IPS-18c (cell line): ENCODE data around the gene DLGAP1.

Experiments used
- H3K4me3 ChIP-seq: 2 replicates; pipeline ENCODE4 v1.7.0; 2013; ENCODE audit warnings: low read depth, mild to moderate bottlenecking, low read length, moderate library complexity; ENCODE audit not compliant: insufficient read depth
- H3K9me3 ChIP-seq: one replicate; pipeline ENCODE4 v1.6.1; 2013; ENCODE audit warnings: mild to moderate bottlenecking, low read length, moderate library complexity; ENCODE audit not compliant: control insufficient read depth, insufficient read depth

Gene DLGAP1

DNA sequence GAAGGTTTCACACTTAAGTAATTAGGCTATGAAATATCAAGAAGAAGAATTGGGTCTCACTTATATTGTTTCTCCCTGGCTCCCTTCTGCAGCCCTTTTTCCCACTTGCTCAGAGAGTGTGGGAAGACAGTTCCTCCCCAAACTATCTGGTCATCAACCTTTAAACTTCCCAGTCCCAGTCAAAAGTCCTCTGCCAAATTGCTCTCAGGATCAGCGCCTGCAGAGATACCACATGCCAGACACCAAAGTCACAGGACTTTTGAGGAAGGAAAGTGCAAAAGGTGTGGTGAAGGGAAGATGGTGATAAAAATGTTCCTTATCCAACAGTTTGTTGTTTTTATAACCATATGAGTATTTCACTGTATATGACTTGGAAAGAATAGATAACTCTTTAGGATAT lies 51.3 kb downstream of the DLGAP1 start:
- Histone ChIP-seq H3K4me3 (no peak overlapping the region), H3K9me3 (no peaks in the 10 kb centered on the region)

- H3K4me3 ChIP-seq, result no peak overlapping the region
- no peaks in the 10 kb centered on the region for H3K9me3 ChIP-seq
Measured at GRCh38 chr18:4400911-4401310, 54.2 kb downstream of the DLGAP1 start.

GRCh38 chr18:4399929-4400328 lies 55.2 kb downstream of the DLGAP1 start:
- H3K4me3 ChIP-seq, result no peak overlapping the region
- H3K9me3 ChIP-seq, result no peaks in the 10 kb centered on the region

- Histone ChIP-seq H3K9me3 (no peaks in the 10 kb centered on the region), H3K4me3 (no peak overlapping the region)
Measured at GRCh38 chr18:4394700-4395099, 60.4 kb downstream of the DLGAP1 start.

GRCh38 chr18:4391859-4392258 lies 63.2 kb downstream of the DLGAP1 start:
- Histone ChIP-seq H3K4me3 (no peak overlapping the region), H3K9me3 (no peaks in the 10 kb centered on the region)

DNA sequence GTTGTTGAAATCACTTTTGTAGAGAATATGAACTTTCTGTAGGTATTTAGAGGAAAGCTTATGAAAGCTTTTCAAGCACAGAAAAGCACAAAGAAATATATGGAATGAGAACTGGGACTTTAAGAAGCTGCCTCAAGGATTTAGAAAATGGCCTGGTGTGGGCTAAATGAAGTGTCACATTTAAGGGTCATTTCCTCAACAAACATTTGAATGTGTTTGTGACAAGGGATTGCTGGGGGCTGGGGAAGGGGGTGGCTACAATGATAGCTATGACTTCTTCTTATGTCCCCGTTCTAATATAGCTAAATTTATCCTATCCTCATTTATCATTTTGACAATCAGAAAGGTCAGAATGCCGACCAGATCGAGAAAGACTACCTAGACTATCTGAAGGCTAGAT lies 69.2 kb downstream of the DLGAP1 start:
- H3K9me3 ChIP-seq, result no peaks in the 10 kb centered on the region
- H3K4me3 ChIP-seq, result no peak overlapping the region

- Histone ChIP-seq H3K9me3 (no peaks in the 10 kb centered on the region), H3K4me3 (no peak overlapping the region)
Measured at GRCh38 chr18:4384932-4385331, 70.2 kb downstream of the DLGAP1 start.

GRCh38 chr18:4374564-4374963 lies 80.5 kb downstream of the DLGAP1 start:
- H3K4me3 ChIP-seq, result no peak overlapping the region
- H3K9me3 ChIP-seq, result no peaks in the 10 kb centered on the region

GRCh38 chr18:4369705-4370104 lies 85.4 kb downstream of the DLGAP1 start:
- Histone ChIP-seq H3K9me3 (no peaks in the 10 kb centered on the region), H3K4me3 (no peak overlapping the region)

- no peak overlapping the region for H3K4me3 ChIP-seq
- H3K9me3 ChIP-seq, result no peaks in the 10 kb centered on the region
Measured at GRCh38 chr18:4360221-4360715, 94.8 kb downstream of the DLGAP1 start.

DNA sequence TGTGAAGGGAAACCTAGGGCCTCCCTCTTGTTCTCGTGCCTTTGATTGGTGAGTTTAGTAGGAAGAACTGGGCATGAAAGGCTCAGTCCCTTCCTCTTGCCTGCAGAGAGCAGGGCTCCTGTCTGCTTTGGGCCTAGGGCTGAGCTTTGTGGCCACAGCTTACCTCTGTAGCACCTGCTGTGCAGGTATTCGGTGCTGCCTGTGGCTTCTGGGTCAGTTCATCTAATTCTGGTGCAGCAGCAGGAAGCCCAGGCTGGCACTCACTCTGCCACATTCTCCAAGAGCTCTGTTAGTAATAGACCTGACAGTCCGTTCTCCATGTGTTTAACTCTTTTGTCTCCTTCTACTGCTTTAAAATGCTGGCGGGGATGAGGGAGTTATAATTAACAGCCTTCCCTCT lies 96.5 kb downstream of the DLGAP1 start:
- Histone ChIP-seq H3K9me3 (no peaks in the 10 kb centered on the region), H3K4me3 (no peak overlapping the region)

DNA sequence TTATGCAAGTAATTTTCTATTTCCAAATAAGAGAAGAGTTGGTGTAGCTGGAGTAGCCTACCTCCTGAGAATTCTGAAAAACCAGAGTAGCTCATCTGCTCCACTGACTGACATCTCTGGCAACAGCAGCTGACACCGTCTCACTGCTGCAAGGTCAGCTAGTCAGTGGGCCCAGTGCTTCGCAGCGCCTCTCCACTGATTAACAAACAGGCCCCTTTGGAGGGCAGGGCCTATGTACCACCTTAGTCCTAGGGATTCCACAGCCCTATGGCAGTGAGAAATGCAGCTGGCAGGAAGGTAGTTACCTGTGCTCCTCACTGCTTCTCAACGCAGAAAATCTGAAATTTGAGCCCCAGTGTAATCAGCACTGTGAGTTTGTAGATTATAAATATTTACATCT lies 97.5 kb downstream of the DLGAP1 start:
- H3K4me3 ChIP-seq, result no peak overlapping the region
- no peaks in the 10 kb centered on the region for H3K9me3 ChIP-seq

- no peaks in the 10 kb centered on the region for H3K9me3 ChIP-seq
- no peak overlapping the region for H3K4me3 ChIP-seq
Measured at GRCh38 chr18:4356929-4357328, 98.2 kb downstream of the DLGAP1 start.

DNA sequence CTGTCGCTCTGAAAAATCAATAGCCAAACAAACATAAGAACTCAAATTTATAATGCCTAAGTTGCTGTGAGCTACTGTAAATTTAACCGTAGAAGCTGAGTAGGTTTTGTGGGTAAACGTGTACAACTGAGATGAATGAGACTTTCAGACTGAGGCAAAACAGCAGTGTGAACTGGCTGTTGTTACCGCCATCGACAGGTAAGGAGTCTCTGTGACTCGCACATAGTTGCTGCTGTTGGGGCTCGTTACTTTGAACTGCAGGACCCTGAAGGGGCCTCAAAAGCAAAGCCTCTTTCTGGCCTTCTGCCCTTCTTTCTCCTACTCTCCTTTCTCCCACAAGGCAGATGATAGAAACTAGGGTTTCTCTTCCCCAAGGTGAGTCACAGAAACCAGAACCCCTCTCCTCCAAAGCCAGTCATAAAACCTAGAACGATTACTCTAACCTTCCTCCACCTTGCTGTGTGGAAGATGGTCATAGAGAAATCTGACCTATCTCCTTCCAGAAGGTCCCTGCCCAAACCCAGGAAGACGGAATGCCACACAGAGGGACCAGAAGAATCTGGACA lies 101.2 kb downstream of the DLGAP1 start:
- H3K4me3 ChIP-seq, result no peak overlapping the region

GRCh38 chr18:4352746-4353551 lies 102.2 kb downstream of the DLGAP1 start:
- no peak overlapping the region for H3K4me3 ChIP-seq
- no peaks in the 10 kb centered on the region for H3K9me3 ChIP-seq

More for the DNA sequence above, 101.2 kb downstream of the DLGAP1 start:
- no peaks in the 10 kb centered on the region for H3K9me3 ChIP-seq

DNA sequence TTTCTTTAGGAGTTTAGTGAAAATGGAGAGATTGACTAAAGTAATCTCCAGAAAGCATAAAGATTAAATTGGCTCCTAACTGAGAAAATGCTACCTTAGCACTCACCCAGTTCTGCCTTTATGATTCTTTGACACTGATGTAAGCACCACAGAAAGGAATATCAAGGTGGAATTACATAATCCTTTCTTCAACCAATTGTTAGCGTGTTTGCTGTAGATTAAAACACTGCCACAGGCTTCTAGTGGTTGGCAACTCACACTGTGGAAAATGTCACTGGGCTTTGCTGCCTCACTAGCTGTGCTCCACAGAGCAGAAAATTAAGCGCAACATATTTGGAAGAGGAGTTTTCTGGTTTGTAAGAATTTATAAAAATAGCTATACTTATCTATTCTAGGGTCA lies 104.1 kb downstream of the DLGAP1 start:
- Histone ChIP-seq H3K9me3 (no peaks in the 10 kb centered on the region), H3K4me3 (no peak overlapping the region)

GRCh38 chr18:4335386-4335785 lies 119.7 kb downstream of the DLGAP1 start:
- H3K9me3 ChIP-seq, result no peaks in the 10 kb centered on the region

GRCh38 chr18:4333043-4333442 lies 122.1 kb downstream of the DLGAP1 start:
- Histone ChIP-seq H3K9me3 (no peaks in the 10 kb centered on the region), H3K4me3 (no peak overlapping the region)

More at GRCh38 chr18:4335386-4335785, 119.7 kb downstream of the DLGAP1 start:
- H3K4me3 ChIP-seq, result no peak overlapping the region
